Forelimb muscle (tissue), 1 donor: ENCODE results near the gene SMTNL2. TPM values are rescaled to one million over a fixed set of nuclear protein-coding genes. Genes with fewer than 3 reads are reported as not detected.

Source experiments
- DNase-seq: peaks from one replicate; pipeline ENCODE4 v3.0.0-alpha.2; 2013; ENCODE audit warnings: low read depth
- polyA plus RNA-seq: library from polyadenylated mRNA; unstranded; fragments of 120-200 nt; gene quantifications from one replicate; pipeline ENCODE4 v1.2.1, GENCODE V29; 2013; ENCODE audit not compliant: insufficient read length

SMTNL2 gene
- polyA plus RNA-seq, 1 donor = 163 TPM

DNA sequence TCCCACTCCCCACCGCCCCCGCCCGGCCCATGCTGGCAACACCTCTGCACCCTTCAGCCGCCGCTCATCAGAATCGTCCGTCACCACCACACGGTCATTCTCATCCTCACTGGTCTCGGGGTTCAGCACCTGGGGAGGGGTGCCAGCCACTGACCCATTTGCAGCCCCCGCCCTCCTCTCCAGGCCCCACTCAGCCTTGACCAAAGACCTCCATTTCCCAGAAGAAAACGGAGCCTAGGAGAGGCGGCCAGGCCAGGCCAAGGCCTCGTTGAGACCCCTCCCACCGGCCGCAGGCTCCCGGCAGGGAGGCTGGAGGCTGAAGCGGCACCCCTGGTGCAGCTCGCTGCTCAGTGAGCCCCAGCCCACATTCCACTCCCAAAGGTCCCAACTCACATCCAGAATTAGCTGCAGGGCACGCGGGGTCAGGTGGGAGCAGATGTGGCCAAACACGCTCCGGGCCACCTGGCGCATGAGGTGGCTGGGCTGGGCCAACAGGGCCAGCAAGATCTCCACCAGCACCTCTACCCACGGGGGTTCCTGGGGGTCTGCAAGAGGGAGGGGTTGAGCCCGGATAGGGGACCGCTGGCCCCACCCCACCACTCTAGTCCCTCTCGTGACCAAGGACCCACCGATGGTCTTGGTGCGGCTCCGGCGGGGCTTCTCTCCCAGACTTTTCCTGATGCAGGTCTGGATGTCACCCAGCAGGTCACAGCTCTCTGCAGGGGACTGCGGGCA, 38.9 kb upstream of the SMTNL2 start:
- no peak for DNase-seq

DNA sequence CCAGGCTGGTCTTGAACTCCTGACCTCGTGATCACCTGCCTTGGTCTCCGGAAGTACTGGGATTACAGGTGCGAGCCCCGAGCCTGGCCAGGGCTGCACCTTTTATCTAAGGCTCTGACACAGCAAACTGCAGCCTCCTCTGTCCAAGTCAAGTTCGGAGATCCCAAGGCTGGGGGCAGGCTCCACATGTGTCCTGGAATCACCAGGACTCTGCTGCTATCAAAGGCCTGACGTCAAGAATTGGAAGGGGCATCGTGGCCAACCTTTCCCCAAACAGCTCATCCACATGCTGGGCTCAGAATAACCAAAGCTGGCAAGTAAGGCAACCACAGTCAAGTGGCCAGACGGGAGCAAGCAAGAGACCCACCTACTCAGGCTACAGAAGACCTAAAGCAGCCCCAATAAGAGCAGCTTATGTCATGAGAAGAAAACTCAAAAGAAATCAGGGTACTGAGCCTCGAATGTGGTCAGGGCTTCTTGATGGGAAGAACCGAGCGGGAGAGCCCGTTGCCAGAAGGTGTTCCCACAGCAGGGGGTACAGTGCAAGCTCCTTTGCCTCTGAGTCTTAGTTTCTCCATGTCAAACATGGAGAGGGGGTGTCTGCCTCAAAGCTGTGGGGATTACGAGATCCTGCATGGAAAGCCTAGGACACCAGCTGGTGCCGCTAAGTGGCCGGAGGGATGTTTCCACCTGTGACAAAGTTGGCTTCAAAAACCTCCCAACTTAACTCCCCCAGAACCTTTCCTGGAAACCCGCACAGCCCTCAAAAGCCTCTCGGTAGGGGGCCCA, 37.0 kb upstream of the SMTNL2 start:
- DNase-seq = no peak

- DNase-seq = no peak
Measured at GRCh38 chr17:4548061-4548461, 36.3 kb upstream of the SMTNL2 start.

DNA sequence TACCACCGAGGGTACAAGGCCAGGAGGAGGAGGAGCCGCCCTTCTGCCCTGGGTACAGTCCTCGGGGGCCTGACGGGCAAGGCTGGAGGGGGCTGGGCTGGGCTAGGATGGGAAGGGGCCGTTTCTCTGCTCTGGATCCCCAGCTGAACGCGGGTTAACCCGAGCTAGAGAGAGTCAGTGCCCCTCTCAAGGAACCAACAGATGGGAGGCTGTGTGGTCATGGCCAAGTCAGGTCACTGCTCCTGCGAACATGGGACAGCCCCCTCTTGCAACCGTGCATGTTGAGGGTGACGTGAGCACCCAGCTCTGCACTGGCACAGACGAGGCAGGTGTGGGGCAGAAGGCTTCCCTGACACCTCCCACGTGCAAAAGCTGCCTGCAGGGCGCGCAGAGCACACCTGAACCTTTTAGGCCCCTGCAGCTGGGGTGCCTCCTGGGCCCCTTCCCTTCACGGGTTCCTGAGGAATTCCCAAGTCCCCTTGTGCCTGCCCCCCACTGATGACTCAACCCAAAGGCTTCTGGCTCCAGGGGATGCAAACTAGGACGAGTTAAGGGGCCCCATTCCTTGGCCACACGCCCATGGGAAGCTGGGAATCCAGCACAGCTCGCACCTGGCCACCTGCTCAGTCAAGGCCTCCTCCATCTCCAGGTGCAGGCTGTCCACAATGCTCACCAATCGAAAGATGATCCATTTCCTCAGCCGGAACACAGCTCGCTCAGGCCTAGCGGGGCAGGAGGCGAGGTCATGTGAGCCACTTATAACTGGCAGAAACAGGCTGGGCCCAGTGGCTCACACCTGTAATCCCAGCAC, 35.4 kb upstream of the SMTNL2 start:
- DNase-seq = no peak

GRCh38 chr17:4549781-4550533, 34.4 kb upstream of the SMTNL2 start:
- no peak for DNase-seq

DNA sequence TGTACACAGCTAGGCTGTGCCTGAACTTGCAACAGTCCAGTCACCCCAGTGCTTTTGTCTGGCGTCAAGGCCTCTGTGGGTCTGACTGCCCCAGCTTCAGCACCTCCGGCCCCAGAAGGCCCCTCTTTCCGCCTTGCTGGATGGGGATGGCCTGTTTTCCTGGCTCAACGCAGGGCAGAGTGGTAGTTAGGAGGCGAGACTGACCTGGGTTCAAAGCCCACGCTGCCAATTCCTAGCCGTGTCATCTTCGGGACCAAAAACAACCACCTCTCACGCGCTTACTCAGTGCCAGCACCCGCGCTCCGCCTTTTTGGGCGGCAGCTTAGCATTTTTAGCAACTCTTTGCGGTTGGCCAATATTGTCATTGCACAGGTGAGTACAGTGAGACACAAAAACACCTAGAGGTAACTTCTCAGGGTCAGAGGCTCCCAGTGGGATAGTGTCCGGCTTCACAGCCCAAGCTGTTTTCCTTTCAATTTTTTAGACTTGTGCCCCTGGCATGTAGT, 33.7 kb upstream of the SMTNL2 start:
- DNase-seq = no peak

DNA sequence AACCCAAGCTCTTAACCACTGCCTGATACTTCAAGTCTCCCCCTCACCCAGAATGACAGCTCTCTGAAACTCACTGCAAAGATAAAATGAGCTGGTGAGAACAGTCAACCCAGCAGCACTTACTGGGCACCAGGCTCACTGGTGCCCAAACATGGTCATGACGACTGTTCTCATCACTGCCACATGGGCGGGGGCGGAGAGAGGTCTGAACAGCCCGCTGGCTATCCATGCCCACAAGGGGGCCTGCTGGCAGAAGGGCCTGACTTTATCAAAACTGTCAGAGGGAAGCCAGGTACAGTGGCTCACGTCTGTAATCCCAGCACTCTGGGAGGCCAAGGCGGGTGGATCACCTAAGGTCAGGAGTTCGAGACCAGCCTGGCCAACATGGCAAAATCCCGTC, 33.2 kb upstream of the SMTNL2 start:
- DNase-seq = no peak

DNA sequence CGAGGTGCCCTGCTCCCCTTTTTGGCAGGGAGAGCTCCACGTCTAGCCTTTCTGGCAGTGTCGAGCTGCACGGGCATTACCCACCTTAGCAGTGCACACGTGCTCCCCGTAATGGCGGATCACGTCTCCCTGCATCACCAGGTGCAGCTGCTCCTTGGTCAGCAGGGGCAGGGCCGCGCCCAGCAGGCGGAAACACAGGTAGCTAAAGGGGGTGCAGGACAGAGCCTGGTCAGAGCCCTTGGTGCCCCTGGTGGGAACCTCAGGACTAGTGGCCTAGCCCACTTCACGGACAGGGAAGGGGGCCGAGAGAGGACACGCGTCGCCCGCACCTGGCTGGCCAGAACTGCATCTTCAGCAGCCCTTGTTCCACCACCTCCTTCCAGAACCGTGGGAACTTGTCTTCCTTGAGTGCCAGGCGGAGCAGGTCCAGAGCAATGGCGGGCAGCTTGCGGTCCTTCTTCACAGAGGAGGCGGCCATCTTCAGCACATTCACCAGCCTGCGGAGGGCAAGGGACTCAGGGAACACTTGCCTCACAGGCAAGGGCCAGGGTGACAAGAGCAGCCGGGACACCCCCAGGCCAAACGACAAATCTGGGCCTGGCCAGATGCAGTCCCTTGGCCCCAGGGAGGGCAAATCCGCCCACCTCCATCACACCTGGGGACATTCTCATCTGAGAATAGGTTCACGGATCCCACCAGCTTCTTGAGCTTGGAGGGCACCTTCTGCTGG, 32.4 kb upstream of the SMTNL2 start:
- DNase-seq = no peak

- no peak for DNase-seq
Measured at GRCh38 chr17:4553669-4554068, 30.7 kb upstream of the SMTNL2 start.

DNA sequence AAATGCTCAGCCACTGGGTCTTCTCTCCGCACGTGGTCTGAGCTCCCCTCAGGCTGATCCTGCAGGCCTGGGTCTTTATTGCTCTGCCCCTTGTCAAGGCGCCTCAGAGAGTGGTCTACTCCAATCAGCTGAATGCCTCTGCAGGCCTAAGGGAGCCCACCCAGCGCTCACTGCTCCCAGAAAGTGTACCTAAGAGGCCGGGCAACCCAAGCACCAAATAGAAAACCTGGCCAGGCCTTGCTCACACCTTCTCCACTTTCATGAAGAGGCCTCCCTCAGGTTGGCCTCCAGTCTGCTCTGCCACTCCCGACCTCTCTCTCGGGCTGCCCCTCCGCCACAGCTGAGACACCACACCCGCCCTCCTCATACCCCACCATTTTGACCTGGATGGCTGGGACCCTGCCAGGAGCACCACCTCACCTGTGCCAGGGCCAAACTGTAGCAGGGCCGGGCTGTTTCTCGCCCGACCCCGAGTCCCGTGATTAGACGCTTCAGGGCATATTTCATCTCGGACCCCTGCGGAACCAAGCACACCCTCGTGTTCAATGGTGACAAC, 29.8 kb upstream of the SMTNL2 start:
- no peak for DNase-seq

- DNase-seq = peak; percentile 90
Measured at GRCh38 chr17:4554997-4555799, 29.1 kb upstream of the SMTNL2 start, which contains the start of gene MYBBP1A. Gene MYBBP1A, minus strand, starts transcription at chr17:4555384. Its CDS starts 60 bp downstream, at chr17:4555324.

- no peak for DNase-seq
Measured at GRCh38 chr17:4555873-4556759, 28.2 kb upstream of the SMTNL2 start.

GRCh38 chr17:4556996-4557395, 27.3 kb upstream of the SMTNL2 start:
- DNase-seq = no peak

- DNase-seq = no peak
Measured at GRCh38 chr17:4557626-4558346, 26.5 kb upstream of the SMTNL2 start.

GRCh38 chr17:4558347-4558971, 25.9 kb upstream of the SMTNL2 start:
- DNase-seq = no peak

- DNase-seq = no peak
Measured at GRCh38 chr17:4559139-4559791, 25.1 kb upstream of the SMTNL2 start.

- no peak for DNase-seq
Measured at GRCh38 chr17:4559966-4560365, 24.4 kb upstream of the SMTNL2 start.
